B cell (primary cell): ENCODE measurements around the gene FXYD7. TPM values are rescaled to one million over a fixed set of nuclear protein-coding genes. Genes with fewer than 3 reads are reported as not detected.

ENCODE experiments used
- ATAC-seq: fragments of 200-7000 bp; cut with Tn5 transposase; one replicate; pipeline ENCODE4 v1.10.0; 2021; ENCODE audit warnings: low read depth, mild to moderate bottlenecking, moderate number of reproducible peaks, moderate library complexity
- CTCF ChIA-PET: fragments of 350-600 bp; sonication (Branson Sonifier 250); formaldehyde crosslinking; loops from one replicate; lab custom pipeline; 2021; ENCODE audit warnings: antibody characterized with exemption, inconsistent platforms; lab: Charles Lee
- POLR2A ChIA-PET: fragments of 350-600 bp; sonication (Branson Sonifier 250); formaldehyde crosslinking; loops from one replicate; lab custom pipeline; 2021; ENCODE audit warnings: antibody characterized with exemption; lab: Charles Lee
- DNase-seq: peaks from one replicate; pipeline ENCODE4 v3.0.0; 2013
- H2AFZ ChIP-seq: 2 replicates; pipeline ENCODE4 v1.6.1; 2012; ENCODE audit warnings: mild to moderate bottlenecking, low read depth, low read length; ENCODE audit not compliant: insufficient read depth, poor library complexity, severe bottlenecking
- H3K27ac ChIP-seq, 2 donors: 1 replicate in 1 of 2; 2 replicates in 1 of 2; pipeline ENCODE4 v1.5.1; 2012 to 2013; ENCODE audit warnings: low read length in 2 of 2, mild to moderate bottlenecking in 2 of 2, moderate library complexity in 1 of 2
- H3K27me3 ChIP-seq, 4 experiments: fragments of 200-600 bp in 1 of 4; sonication (generic) in 1 of 4; replicated peaks in 1 of 4; 1 replicate in 2 of 4; 2 replicates in 2 of 4; pipeline versions ENCODE4 v1.6.1 to v1.7.0; 2013 to 2016; ENCODE audit warnings: low read length in 3 of 4, mild to moderate bottlenecking in 2 of 4, mixed read lengths in 1 of 4, moderate library complexity in 1 of 4; ENCODE audit not compliant: insufficient read depth in 4 of 4, control insufficient read depth in 3 of 4; ENCODE audit errors: control extremely low read depth in 1 of 4
- H3K36me3 ChIP-seq, 2 experiments: replicated peaks in 1 of 2; 1 replicate in 1 of 2; 2 replicates in 1 of 2; pipeline versions ENCODE4 v1.6.1 to v1.7.1; 2013; ENCODE audit warnings: low read length in 1 of 2; ENCODE audit not compliant: insufficient read depth in 2 of 2, control insufficient read depth in 1 of 2; ENCODE audit errors: control extremely low read depth in 1 of 2, extremely low read depth in 1 of 2
- H3K4me1 ChIP-seq, 2 donors: fragments of 200-600 bp in 1 of 2; sonication (generic) in 1 of 2; 1 replicate in 1 of 2; 2 replicates in 1 of 2; pipeline versions ENCODE4 v1.5.1 to v1.6.1; 2013 to 2017; ENCODE audit warnings: low read length in 2 of 2; ENCODE audit not compliant: control insufficient read depth in 2 of 2, insufficient read depth in 2 of 2
- H3K4me2 ChIP-seq: replicated peaks from 2 replicates; pipeline ENCODE3; 2012; ENCODE audit warnings: mild to moderate bottlenecking, low read depth, low read length; ENCODE audit not compliant: poor library complexity, severe bottlenecking
- H3K4me3 ChIP-seq, 5 experiments: fragments of 200-600 bp in 1 of 5; sonication (generic) in 1 of 5; 1 replicate in 3 of 5; 2 replicates in 2 of 5; pipeline versions ENCODE4 v1.5.1 to v1.7.0; 2011 to 2016; ENCODE audit warnings: low read length in 4 of 5, mild to moderate bottlenecking in 4 of 5, low read depth in 2 of 5, control low read depth in 1 of 5, moderate library complexity in 1 of 5; ENCODE audit not compliant: insufficient read depth in 1 of 5; ENCODE audit errors: control extremely low read depth in 1 of 5, extremely low read depth in 1 of 5
- H3K79me2 ChIP-seq: fragments of 200-600 bp; sonication (generic); one replicate; pipeline ENCODE4 v1.6.0; 2016; ENCODE audit warnings: low read length; ENCODE audit not compliant: control insufficient read depth, insufficient read depth
- H3K9ac ChIP-seq: fragments of 200-600 bp; sonication (generic); 2 replicates; pipeline ENCODE4 v1.6.1; 2017; ENCODE audit warnings: mild to moderate bottlenecking, low read length, moderate library complexity
- H3K9me3 ChIP-seq, 3 donors: one replicate each; pipeline versions ENCODE4 v1.6.1 to v1.7.1; 2013; ENCODE audit warnings: low read length in 2 of 3; ENCODE audit not compliant: control insufficient read depth in 2 of 3, insufficient read depth in 1 of 3; ENCODE audit errors: control extremely low read depth in 1 of 3
- H4K20me1 ChIP-seq: 2 replicates; pipeline ENCODE4 v1.6.0; 2012; ENCODE audit warnings: mild to moderate bottlenecking, low read length; ENCODE audit not compliant: insufficient read depth, control insufficient read depth, poor library complexity, severe bottlenecking
- H3K27ac Mint-ChIP-seq: one replicate; pipeline ENCODE4 v1.8.0; 2021; ENCODE audit warnings: mixed read lengths
- H3K27me3 Mint-ChIP-seq: one replicate; pipeline ENCODE4 v1.8.0; 2021; ENCODE audit warnings: mixed read lengths
- H3K4me1 Mint-ChIP-seq: one replicate; pipeline ENCODE4 v1.8.0; 2021; ENCODE audit warnings: mixed read lengths
- H3K4me3 Mint-ChIP-seq: one replicate; pipeline ENCODE4 v1.8.0; 2021; ENCODE audit warnings: mixed read lengths
- H3K9me3 Mint-ChIP-seq: one replicate; pipeline ENCODE4 v1.8.0; 2022; ENCODE audit warnings: mixed read lengths; ENCODE audit not compliant: insufficient read depth
- WGBS: methylation state at CpG from one replicate; pipeline ENCODE4 v1.1.5; 2013; ENCODE audit warnings: missing lambda C conversion rate; ENCODE audit not compliant: insufficient coverage; 5-methylcytosine and 5-hydroxymethylcytosine counted together
- intact Hi-C: fragments of 100-400 bp; cut with micrococcal nuclease; formaldehyde crosslinking; loops from one replicate; pipeline ENCODE4 v1.10.0; 2022
- polyA plus RNA-seq: library from polyadenylated mRNA; depleted of rRNA; stranded (reverse); fragments of >200 nt; gene quantifications from 2 replicates; pipeline ENCODE4 v1.2.3, GENCODE V29; 2012
- small RNA-seq: library from RNA; depleted of rRNA; stranded (forward); fragments of <200 nt; gene quantifications from one replicate; pipeline ENCODE3, GENCODE V24; 2012; ENCODE audit warnings: low replicate concordance, low read depth; ENCODE audit not compliant: insufficient read length
- total RNA-seq, 2 donors: library from RNA; stranded (reverse); fragments of 120-200 nt in 1 of 2; gene quantifications; 1 replicate in 1 of 2; 2 replicates in 1 of 2; pipeline versions ENCODE4 v1.2.3 to v1.2.4, GENCODE V29; 2013 to 2022
- TF ChIP-seq, protein P1 (sequence below): fragments of 200-600 bp; IDR thresholded peaks from one replicate; pipeline ENCODE4 v1.8.0; 2022; ENCODE audit warnings: antibody characterized with exemption, mild to moderate bottlenecking

Gene FXYD7
- total and polyA plus RNA-seq, 2 donors (not counting 1 experiment from before 2014, with no cell fraction given), result 3.8 to 27.4 TPM

DNA sequence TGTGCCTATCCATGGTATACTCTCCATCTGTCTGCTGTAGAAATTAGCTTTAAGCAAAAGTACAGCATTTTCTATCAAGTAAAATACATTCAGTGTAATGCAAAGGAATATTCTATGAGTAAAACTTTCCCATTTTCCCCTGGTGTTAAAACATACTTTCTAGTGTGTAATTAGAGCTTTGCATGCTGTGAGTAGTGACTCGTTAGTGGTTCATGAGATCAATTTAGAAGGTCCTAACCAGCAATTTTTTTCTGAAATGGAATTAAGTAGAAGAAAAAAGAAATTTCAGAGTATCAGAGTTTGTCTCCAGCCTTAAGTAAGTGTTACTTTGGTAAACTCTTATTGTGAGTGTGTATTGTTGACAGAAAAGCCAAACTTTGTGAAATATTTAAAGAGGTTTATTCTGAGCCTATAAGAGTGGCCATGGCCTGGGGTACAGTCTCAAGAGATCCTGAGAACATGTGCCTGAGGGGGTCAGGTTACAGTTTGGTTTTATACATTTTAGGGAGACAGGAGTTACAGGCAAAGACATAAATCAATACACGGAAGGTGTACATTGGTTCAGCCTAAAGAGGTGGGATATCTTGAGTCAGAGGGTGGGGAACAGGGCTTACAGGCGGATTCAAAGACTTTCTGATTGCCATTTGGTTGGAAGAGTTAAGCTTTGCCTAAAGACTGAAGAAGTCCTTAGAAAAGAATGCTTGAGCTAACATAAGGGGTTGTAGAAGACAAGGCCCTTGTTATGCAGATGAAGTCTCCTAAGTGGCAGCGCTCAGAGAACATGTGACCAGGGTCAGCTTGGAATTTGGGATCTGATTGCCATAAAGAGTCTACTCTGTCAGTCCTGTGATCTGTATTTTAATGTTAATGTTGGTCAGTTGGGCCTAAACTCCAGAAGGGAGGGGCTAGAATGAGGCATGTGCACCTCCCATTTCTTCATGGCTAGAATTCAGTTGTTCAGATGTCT is 60.0 kb downstream of the FXYD7 start:
- Mint-ChIP-seq H3K27ac (peak overlapping the region; percentile 39), H3K9me3 (no peaks in the 10 kb centered on the region), H3K4me1 (peaks cover 47% of the 10 kb centered on the region), H3K27me3 (no peaks in the 10 kb centered on the region), H3K4me3 (no peak overlapping the region)
- ATAC-seq, result no peak
- Histone ChIP-seq H3K36me3 (no peaks in the 10 kb centered on the region), H3K4me3 (no peak overlapping the region), H4K20me1 (no peaks in the 10 kb centered on the region), H2AFZ (peak overlapping the region; percentile 24), H3K79me2 (no peaks in the 10 kb centered on the region), H3K27me3 (no peaks in the 10 kb centered on the region), H3K9me3 (peaks cover 0 to under 1% (median under 1%) of the 10 kb centered on the region in 3 donors), H3K4me2 (no peak overlapping the region), H3K27ac (peak overlapping the region in 1 of 2 donors; percentile 40), H3K4me1 (peaks cover 49% of the 10 kb centered on the region in 2 donors), H3K9ac (no peak overlapping the region)
- intact Hi-C loops, result no loop called here
- ChIA-PET CTCF (interaction anchor here (1.1 to 1.8 kb wide), 7 partner anchors 8 to 136 kb away, joined by 3 to 9 read pairs (median 4); partner anchors contain the start of gene FXYD5), POLR2A (interaction anchor here (0.9 to 1.6 kb wide), 5 partner anchors 11 to 52 kb away, joined by 3 to 5 read pairs (median 5); partner anchors contain the start of gene FXYD5)
- WGBS, result 92% methylated on average over 4 of the region's 4 CpGs
- TF ChIP-seq, protein P1, sequence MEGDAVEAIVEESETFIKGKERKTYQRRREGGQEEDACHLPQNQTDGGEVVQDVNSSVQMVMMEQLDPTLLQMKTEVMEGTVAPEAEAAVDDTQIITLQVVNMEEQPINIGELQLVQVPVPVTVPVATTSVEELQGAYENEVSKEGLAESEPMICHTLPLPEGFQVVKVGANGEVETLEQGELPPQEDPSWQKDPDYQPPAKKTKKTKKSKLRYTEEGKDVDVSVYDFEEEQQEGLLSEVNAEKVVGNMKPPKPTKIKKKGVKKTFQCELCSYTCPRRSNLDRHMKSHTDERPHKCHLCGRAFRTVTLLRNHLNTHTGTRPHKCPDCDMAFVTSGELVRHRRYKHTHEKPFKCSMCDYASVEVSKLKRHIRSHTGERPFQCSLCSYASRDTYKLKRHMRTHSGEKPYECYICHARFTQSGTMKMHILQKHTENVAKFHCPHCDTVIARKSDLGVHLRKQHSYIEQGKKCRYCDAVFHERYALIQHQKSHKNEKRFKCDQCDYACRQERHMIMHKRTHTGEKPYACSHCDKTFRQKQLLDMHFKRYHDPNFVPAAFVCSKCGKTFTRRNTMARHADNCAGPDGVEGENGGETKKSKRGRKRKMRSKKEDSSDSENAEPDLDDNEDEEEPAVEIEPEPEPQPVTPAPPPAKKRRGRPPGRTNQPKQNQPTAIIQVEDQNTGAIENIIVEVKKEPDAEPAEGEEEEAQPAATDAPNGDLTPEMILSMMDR, result no peak
- no peak for DNase-seq

Small RNA genes lying within 50 kb of the gene (small RNA-seq; reads per million reads assigned to genes)
- not detected for gene AC020907.2

Other genes starting within 250 kb of the FXYD7 start
- gene ZNF30, start 216.4 kb upstream of the FXYD7 start, total RNA-seq, result 3.3 and 5.1 TPM in 2 replicates
- 2.5 and 3.3 TPM in 2 replicates for gene ZNF30, start 216.4 kb upstream of the FXYD7 start, polyA plus RNA-seq
- gene ZNF792, start 179.0 kb upstream of the FXYD7 start, total RNA-seq, result 10.9 and 11.2 TPM in 2 replicates
- 2.6 and 3.8 TPM in 2 replicates for gene ZNF792, start 179.0 kb upstream of the FXYD7 start, polyA plus RNA-seq
- 102 TPM in 2 replicates for gene GRAMD1A, start 142.9 kb upstream of the FXYD7 start, total RNA-seq
- 83.8 and 90.5 TPM in 2 replicates for gene GRAMD1A, start 142.9 kb upstream of the FXYD7 start, polyA plus RNA-seq
- gene SCN1B, start 112.8 kb upstream of the FXYD7 start, total RNA-seq, result 0.49 and 0.52 TPM in 2 replicates
- 0.72 and 1.3 TPM in 2 replicates for gene SCN1B, start 112.8 kb upstream of the FXYD7 start, polyA plus RNA-seq
- not detected in 2 replicates for gene HPN, start 101.5 kb upstream of the FXYD7 start, total RNA-seq
- 0.30 TPM in 1 of 2 replicates, not detected in the other for gene HPN, start 101.5 kb upstream of the FXYD7 start, polyA plus RNA-seq
- not detected in 2 replicates for gene FXYD3, start 27.4 kb upstream of the FXYD7 start, total RNA-seq
- gene FXYD3, start 27.4 kb upstream of the FXYD7 start, polyA plus RNA-seq, result not detected in 2 replicates
- gene LGI4, start 8.2 kb upstream of the FXYD7 start, total RNA-seq, result 0.59 and 0.70 TPM in 2 replicates
- gene LGI4, start 8.2 kb upstream of the FXYD7 start, polyA plus RNA-seq, result 0.40 and 0.74 TPM in 2 replicates
- 3.8 and 4.7 TPM in 2 replicates for gene FXYD1, start 4.4 kb upstream of the FXYD7 start, total RNA-seq
- gene FXYD1, start 4.4 kb upstream of the FXYD7 start, polyA plus RNA-seq, result 2.6 and 3.1 TPM in 2 replicates
- gene FXYD5, start 11.5 kb downstream of the FXYD7 start, total RNA-seq, result 293 and 310 TPM in 2 replicates
- gene FXYD5, start 11.5 kb downstream of the FXYD7 start, polyA plus RNA-seq, result 362 and 390 TPM in 2 replicates
- 0.25 TPM in 1 of 2 replicates, not detected in the other for gene FAM187B, start 85.5 kb downstream of the FXYD7 start, total RNA-seq
- not detected in 2 replicates for gene FAM187B, start 85.5 kb downstream of the FXYD7 start, polyA plus RNA-seq
- 45.3 and 46.5 TPM in 2 replicates for gene LSR, start 105.7 kb downstream of the FXYD7 start, total RNA-seq
- 29.9 and 37.2 TPM in 2 replicates for gene LSR, start 105.7 kb downstream of the FXYD7 start, polyA plus RNA-seq
- gene USF2, start 125.7 kb downstream of the FXYD7 start, total RNA-seq, result 314 and 318 TPM in 2 replicates
- gene USF2, start 125.7 kb downstream of the FXYD7 start, polyA plus RNA-seq, result 357 and 377 TPM in 2 replicates
- gene HAMP, start 139.3 kb downstream of the FXYD7 start, total RNA-seq, result 2.5 and 3.0 TPM in 2 replicates
- 0.70 and 1.4 TPM in 2 replicates for gene HAMP, start 139.3 kb downstream of the FXYD7 start, polyA plus RNA-seq
- 0.12 TPM in 1 of 2 replicates, not detected in the other for gene MAG, start 148.9 kb downstream of the FXYD7 start, total RNA-seq
- 0.30 and 0.58 TPM in 2 replicates for gene MAG, start 148.9 kb downstream of the FXYD7 start, polyA plus RNA-seq
- 692 and 698 TPM in 2 replicates for gene CD22, start 185.9 kb downstream of the FXYD7 start, total RNA-seq
- gene CD22, start 185.9 kb downstream of the FXYD7 start, polyA plus RNA-seq, result 1,437 and 1,715 TPM in 2 replicates
- gene FFAR1, start 204.6 kb downstream of the FXYD7 start, total RNA-seq, result 3.0 and 3.3 TPM in 2 replicates
- gene FFAR1, start 204.6 kb downstream of the FXYD7 start, polyA plus RNA-seq, result 17.9 and 118 TPM in 2 replicates
- not detected in 2 replicates for gene FFAR3, start 215.2 kb downstream of the FXYD7 start, total RNA-seq
- 0.63 and 4.1 TPM in 2 replicates for gene FFAR3, start 215.2 kb downstream of the FXYD7 start, polyA plus RNA-seq
- gene GPR42, start 227.8 kb downstream of the FXYD7 start, total RNA-seq, result not detected in 2 replicates
- 0.10 and 3.5 TPM in 2 replicates for gene GPR42, start 227.8 kb downstream of the FXYD7 start, polyA plus RNA-seq